GM18873 (cell line): Measurements from ENCODE around the gene CCDC102B.
"Not testable (repeated sequence)": the region's sequence is repeated elsewhere in the genome, so short reads cannot be mapped to it uniquely, and the experiment has no call there.

Experiments used
- ATAC-seq: cut with Tn5 transposase; IDR thresholded peaks from one replicate; pipeline ENCODE4 v1.9.1; 2021; ENCODE audit warnings: mild to moderate bottlenecking, moderate library complexity, moderate number of reproducible peaks; ENCODE audit not compliant: unreplicated experiment, low FRiP score

CCDC102B gene

DNA sequence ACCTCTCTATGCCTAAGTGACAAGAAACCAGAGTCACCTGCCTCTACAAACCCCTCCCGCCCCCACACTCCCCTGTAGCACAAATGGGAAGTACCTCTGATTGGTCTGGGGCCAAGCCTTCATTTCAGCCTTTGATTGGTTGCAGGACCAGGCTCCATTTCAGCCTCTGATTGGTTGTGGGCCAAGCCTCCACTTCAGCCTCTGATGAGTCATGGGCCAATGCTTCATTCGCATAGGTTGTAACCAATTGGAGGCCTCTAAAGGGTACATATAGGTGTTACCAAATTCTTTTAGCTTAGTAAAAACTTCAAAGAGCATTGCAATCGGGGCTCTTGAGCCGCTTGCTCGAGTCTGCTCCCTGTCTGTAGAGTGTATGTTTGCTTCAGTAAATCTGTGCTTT, 25.0 kb downstream of the CCDC102B start:
- no peak for ATAC-seq

DNA sequence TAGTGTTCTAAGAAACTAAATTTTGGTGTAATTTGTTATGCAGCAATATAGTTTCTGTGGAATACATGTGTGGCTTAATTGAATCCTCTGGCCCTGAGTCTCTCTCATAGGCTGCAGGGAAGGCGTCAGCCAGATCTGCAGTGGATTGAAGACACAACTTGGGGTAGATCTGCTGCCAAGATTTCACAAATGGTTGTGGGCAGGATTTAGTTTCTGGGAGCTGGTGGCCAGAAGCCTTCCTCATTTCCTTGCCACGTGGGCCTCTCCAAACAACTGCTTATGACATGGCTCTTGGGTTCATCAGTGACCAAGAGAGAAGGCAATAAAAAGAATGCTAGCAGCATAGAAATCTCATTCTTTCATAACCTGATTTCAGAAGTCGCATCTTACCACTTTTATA, 28.2 kb downstream of the CCDC102B start:
- no peak for ATAC-seq

DNA sequence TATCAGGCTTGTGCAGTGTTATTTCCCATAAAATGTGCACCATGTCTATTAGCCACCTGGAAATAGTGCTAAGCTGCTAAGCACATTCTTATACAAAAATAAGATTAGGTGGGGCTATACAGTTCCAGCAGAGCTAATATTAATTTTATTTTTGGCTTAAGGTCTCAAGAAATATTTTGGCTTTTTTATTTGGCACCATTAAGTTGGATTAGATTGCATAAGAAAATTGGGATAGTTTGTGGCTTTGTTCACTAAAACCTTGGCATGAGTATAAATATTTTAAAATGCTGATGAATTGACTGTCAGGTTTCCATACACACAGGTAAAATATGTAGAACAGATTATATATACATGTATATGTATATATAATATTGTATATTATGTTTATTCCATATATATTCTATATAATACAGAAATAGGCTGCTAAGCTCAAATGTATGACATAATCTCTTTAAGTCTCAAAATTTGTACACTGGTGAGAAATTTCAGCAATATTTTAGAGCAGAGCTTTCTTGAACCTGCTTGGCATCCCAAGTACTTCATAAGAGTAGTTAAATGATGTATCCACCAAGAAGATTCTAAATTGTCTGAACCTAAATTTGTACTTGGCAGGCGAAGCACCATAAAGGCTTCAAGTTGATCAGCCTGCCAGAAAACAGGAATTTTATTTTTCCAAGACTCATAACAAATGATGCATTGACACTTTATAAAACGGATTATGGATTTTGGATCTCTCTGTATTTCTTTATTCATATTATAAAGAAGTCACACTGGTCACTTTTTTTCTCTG, 32.6 kb downstream of the CCDC102B start:
- no peak for ATAC-seq

DNA sequence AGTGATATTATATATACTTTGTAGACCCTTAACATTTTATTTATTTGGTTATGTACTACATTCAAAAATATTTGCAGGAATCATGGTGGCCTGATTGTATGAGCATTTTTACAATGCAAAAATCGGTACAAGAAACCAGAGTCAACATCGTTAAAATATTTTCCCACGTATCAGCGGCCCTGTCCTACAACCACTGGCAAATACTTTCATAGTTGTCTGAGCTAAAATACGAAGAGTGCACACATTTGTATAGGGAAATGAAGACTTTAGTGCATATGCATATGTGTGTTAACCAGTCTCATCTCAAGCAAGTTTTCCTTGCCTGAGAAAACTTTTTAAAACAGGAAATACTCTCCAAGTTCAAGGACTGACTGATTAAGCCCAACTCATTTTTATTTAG, 35.9 kb downstream of the CCDC102B start:
- no peak for ATAC-seq

DNA sequence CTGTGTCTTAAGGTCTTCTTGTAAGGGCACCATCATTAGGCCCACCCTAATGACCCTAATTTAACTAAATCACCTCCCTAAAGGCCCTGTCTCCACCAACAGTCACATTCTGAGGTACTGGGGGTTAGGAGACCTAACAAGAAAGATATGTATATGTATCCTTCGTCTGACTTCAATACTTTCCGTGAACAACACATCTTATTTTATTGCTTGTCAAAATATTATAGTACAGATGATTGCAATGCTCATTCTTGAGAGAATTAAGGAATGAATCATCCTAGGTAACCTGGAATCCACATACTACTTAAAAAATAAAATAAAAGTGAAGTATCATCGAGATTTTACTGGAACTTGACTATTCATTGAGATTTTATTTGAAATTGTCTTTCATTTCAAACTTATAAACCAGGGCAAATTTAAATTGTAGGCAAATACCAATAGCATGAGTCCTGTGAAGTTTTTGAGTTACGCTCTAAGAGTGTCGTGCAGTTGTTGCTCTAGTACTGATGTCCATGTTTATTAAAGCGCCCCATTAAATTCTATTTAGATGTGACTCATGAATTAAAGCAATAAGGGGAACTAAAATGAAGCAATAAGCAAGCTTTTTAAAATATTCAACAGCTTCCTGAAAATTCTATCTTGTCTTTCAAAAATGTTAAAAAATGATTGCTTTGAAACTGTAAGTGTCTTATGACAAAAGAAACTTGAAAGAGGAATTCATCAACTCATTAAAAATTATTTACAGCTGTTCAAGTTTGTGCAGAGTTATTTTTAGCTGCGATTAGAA, 40.0 kb downstream of the CCDC102B start:
- ATAC-seq, result no peak

DNA sequence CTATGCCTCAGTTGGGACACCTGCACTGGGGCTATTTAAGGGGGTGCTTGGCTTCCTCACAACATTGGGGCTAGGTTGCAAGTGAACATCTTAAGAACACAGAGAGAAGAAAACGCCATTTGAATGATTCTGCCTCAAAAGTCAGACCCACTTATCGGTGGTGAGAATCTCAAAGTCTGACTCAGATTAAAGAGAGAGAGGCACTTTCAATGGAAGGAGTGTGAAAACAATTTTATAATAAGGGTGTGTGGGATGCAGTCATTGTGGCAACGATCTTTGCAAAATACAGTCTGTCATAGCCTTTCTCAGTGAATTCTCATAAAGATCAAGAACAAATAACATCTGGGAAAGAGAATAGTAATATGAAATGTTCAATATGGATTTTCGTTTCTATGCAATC, 41.8 kb downstream of the CCDC102B start:
- ATAC-seq, result no peak

DNA sequence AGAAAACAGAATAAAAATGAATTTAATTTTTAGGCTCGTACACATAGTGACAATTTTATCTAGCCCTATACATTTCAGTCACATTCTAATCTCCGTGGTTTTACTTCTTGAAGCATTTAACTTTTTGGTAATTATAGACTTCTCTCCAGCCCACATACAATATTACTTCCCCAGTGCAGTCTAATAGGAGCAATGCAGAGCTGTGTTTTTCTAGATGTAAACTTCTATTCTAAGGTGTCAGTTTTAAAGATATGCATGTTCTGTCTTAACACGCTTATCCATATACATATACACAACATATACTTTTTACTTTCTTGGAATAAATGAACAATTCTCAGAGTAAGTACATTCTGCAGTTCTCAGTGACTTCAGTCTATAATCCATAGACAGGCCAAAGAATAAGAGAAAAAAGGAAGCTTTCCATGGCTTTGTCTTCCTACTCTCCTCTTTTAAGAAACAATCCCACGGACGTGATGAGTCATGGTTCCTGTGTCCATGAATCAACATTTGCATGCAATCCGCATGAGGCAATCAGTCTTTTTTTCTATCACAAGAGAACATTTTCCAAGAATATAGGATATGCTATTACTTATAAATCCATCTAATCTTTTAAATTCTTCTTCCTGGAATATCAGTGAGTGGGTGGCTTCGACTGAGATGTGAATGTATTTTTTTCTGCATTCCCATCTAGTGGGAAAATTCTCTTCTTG, 42.8 kb downstream of the CCDC102B start:
- ATAC-seq, result no peak

DNA sequence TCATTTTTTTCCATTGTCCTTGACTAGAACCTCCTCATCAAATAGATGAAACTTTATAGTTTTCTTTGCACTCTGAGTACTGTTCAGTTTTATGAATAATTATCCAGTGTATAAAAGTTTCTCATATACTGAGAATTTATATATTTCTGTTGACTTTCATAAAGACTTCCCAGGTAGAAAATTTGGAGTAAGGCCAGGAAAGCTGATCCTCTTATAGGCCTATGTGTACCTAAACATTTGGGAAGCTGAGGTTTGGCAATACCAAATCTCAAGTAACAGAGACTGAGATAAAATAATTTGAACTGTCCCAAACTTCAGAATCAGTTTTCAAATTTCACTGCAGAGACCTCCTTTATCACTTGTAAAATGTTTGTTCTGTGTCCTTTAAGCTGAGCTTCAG, 43.4 kb downstream of the CCDC102B start:
- no peak for ATAC-seq

DNA sequence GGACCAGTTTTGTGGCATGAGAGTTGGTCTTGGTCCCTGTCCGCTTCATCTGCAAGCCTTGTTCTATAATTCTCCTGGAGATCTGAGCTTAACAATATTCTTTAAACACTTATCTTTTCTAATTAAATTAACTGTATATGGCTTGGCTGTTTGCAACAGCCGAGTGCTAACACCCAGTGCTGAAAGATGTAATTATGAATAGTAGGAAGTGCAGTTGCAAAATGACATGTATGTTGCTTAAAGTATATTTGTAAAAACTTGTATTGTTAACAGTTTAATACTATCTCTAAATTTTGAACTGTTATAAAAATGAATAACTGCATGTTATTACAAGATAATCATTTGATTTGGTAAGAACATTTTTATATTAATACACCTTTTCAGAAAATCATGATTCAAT, 45.1 kb downstream of the CCDC102B start:
- no peak for ATAC-seq

DNA sequence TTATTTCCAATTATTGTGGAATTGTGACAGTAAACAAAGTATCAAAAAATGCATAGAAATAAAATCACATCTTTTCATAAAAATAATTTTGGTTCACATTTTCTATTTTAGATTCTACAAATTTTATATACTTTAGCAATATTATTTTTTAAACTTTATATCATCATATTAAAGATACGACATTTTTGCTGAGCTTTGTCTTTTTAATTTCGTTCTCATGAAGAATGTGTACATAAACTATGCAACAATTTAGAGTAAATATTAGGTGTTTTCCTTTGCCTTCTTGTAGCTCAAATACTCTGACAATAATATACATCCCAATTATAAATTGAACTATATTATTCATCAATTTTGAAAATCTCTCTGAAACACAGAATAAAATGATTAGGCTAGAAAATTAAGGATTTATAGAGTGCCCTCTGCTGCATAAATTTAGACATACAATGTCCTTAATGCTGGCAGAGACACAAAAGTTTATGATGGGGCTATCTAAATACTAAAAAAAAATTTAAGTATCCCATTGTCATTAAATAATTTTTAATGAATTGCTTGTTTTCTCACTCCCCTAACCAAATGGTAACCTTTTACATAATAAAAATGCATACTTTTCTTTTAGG, 45.7 kb downstream of the CCDC102B start:
- no peak for ATAC-seq

DNA sequence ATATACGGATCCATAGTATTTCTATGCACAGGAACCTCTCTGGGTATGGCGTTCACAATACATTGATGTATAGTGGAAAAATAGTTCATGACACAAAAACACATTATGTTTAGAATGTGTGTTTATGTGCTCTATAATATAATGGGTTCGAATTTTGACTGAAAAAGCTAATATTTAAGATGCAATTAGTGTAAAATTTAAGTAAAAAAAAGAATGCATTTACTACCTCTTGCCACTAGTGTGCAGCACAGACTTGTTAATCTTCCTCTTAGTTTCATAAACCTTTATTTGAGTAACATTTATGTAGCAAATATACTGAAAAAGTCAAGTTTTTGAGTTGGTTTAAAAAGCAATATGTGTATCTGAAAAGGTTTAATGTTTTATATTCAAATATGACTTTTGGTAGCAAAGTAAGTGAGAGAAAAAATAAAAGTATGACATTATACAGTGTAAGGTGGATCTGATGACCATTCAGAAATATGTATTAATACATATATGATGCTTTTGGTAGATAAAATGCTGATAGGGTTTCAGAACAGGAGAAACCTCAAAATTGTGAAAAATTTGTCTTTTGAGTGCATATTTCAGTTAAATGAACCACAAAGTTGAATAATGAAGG, 49.4 kb downstream of the CCDC102B start:
- ATAC-seq, result no peak

DNA sequence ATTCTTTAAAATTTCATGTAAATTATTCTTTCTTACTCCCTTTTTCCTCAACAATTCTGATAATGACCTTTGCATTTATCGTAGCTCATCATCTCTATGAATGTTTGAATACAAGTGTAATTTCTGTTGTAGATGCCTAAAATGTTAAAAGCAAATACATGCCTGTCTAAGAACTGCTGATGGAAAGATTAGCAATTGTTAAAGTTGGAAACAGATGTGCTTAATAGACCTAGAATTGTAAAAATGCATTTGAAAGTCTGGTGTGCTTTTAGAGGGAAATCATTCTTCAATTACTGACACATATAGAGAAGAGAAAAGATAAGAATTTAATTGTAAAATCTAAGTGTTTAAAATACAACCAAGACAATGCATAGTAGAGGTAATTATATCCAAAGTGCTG, 50.4 kb downstream of the CCDC102B start:
- ATAC-seq, result no peak

DNA sequence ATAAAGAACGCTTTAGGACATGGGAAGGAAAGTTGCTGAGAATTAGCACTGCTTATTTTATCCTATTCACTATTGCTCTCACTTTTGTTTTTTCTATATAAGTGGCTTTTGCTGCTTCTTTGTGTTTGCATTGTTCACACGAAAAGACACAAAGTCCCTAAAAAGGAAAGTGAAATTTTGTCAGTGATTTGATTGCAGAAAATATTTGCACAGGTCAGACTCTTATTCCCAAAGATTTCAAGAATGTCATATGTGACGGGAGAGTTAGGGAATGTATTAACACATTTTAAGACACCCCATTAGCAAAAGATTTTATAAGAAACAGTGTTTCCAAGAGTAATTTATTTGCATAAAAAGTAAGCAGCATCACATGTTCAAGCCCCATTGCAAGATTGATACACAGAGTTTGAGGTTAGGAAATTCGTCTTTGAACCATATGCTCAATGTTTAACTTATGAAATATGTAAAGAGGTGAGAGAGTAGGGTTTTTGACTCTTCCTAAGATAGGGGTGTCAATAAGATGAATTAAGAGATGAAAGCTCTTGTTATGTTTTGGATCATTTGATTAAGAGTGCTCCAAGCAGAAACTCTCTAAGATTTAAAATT, 57.0 kb downstream of the CCDC102B start:
- ATAC-seq, result no peak

DNA sequence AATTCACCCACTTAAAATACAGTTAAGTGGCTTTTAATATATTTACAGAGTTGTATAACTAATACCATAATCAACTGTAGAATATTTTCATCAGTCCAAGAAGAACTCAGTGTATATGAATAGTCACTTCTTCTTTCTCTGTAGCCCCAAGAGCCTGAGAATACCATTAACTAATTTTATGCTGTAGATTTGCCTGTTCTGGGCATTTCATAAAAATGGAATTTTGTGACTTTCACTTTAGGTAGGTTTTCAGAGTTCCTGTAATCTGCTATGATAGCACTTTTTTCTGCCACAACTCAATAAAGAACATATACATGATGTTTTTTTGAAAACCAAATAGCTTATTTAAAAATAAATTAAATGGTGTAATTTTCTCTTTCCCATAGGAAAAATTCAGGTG, 57.6 kb downstream of the CCDC102B start:
- ATAC-seq, result no peak

DNA sequence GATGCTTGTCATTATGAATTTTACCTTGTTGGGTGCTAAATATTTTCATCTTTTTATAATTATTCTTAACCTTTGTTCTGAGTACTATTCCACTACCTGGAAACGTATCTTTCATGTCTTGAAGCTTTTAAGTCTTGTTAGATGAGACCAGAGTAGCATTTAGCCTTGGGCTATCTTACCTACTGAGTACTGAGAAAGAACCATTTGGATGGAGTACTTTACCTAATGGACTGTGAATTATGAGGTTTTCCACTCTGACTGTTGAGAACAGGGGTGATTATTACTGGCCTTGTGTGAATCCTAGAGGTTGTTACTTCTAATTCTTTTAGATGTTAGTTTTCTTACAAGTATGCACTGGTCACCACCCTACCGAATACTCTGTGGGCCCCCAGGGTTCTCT, 63.5 kb downstream of the CCDC102B start:
- no peak for ATAC-seq

DNA sequence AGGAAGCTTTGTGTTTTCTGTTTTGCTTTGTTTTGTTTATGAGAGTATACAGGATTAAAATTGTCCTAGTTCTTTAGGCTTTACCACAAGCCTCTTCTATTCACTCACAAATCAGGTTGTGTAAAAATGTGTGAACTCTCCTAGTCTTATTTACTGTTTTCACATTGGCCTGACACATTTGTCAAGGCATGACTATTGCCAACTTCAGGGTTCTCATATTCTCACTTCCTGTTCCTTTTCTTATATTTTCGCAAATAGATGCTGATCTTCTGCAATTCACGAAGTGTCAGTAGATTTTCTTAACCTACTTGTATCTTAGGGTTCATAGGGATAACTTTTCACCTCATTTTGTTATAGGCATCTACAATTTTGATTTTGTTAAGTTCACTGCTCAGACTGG, 67.1 kb downstream of the CCDC102B start:
- no peak for ATAC-seq

DNA sequence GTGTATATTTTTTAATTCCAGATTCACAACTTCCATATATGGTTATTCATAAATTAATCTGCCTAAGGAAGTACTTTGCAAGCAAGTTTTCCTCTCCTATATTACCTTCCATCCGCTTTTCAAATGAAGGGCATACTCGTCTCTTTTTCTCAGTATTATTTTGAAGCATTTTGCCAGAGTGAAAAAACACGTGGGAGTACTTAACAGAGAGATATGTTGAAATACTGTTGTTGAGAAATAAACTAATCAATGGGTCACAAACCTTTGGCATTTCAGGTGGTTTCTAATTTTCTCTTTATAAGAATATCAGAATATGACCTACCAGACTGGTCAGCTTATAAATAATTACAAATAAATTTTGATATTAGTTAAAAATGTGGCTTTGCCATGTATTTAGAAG, 67.6 kb downstream of the CCDC102B start:
- ATAC-seq, result no peak

DNA sequence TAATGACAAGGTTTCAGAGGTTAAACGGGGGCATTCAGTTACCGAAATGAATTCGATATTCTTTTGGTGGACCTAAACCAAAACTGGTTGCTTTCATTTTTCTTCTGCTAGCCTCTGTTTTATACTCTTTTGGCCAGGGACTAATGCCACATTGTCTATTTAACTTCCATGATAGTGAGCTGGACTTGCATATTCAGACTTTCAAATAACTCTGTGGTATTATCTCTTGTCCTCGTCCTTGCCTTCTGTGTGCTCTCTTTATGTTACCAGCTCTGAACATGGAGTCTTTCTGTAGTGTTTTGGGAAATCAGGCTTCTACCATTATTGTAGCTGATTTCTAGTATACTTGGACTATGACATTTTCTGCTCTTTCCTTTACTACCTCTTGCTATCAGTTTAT, 75.1 kb downstream of the CCDC102B start:
- no peak for ATAC-seq

DNA sequence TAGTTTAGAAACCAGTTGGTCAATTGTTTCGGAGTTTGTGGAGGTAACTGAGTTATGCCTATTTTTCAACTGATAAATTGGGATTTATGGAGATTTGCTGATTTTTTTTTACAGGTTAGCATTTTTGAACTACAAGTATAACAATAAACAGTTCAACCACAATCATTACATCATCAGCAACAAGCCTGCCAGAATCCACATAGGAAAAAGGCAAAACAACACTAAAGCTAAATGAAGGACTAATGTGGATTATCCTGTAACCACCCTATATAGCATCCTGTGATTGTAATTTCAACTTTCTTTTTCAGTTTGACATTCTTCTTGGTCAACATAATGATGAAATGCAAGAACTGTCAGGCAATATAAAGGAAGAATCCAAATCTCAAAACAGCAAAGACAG, 76.5 kb downstream of the CCDC102B start:
- ATAC-seq, result no peak

DNA sequence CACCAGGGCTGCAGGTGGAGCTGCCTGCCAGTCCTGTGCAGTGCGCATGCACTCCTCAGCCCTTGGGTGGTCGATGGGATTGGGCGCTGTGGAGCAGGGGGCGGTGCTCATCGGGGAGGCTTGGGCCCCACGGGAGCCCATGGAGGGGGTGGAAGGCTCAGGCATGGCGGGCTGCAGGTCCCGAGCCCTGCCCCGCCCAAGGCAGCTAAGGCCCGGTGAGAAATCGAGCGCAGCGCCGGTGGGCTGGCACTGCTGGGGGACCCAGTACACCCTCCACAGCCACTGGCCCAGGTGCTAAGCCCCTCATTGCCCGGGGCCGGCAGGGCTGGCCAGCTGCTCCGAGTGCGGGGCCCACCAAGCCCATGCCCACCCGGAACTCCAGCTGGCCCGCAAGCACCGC, 82.1 kb downstream of the CCDC102B start:
- not testable (repeated sequence) for ATAC-seq
